T47D (cell line): ENCODE results near the gene SFR1.

Source experiments
- DNase-seq, 2 experiments: peaks; one replicate each; pipeline versions ENCODE4 v3.0.0 to v3.0.0-alpha.2; 2011 to 2012; ENCODE audit warnings: low read depth in 1 of 2, low spot score in 1 of 2
- JUND ChIP-seq: IDR thresholded peaks from 2 replicates; pipeline ENCODE4 v1.6.1; 2012; ENCODE audit warnings: low read depth
- in situ Hi-C: cut with HindIII; loops from 2 replicates; pipeline ENCODE4 v1.10.0; 2016; ENCODE audit warnings: low sequenced_read_pairs, low pct_unique_long_range_greater_than_20kb

The SFR1 gene

GRCh38 chr10:104121485-104122224, at the start of gene SFR1:
TSS of gene SFR1 (plus strand) at chr10:104122171. CDS start at chr10:104122184, 13 bp downstream.
- no peak for TF ChIP-seq JUND
- in situ Hi-C loops: no loop called here
- peak; percentile 73 to 98 for DNase-seq

- in situ Hi-C loops: no loop called here
- no peak for TF ChIP-seq JUND
- no peak for DNase-seq
Observed at GRCh38 chr10:104072786-104073185, 49.2 kb upstream of the SFR1 start.

- in situ Hi-C loops: no loop called here
- no peak for DNase-seq
- TF ChIP-seq JUND: no peak
Observed at GRCh38 chr10:104074505-104074904, 47.5 kb upstream of the SFR1 start.

- in situ Hi-C loops: no loop called here
- DNase-seq: no peak
- no peak for TF ChIP-seq JUND
Observed at GRCh38 chr10:104076743-104077160, 45.2 kb upstream of the SFR1 start.

GRCh38 chr10:104077247-104077646, 44.7 kb upstream of the SFR1 start:
- DNase-seq: no peak
- TF ChIP-seq JUND: no peak
- in situ Hi-C loops: no loop called here

GRCh38 chr10:104077663-104078151, 44.3 kb upstream of the SFR1 start:
- in situ Hi-C loops: no loop called here
- no peak for TF ChIP-seq JUND
- no peak for DNase-seq

- no peak for TF ChIP-seq JUND
- in situ Hi-C loops: no loop called here
- peak in 1 of 2 experiments; percentile 9 for DNase-seq
Observed at GRCh38 chr10:104080762-104081161, 41.2 kb upstream of the SFR1 start.

GRCh38 chr10:104081998-104082397, 40.0 kb upstream of the SFR1 start:
- TF ChIP-seq JUND: no peak
- in situ Hi-C loops: no loop called here
- peak in 1 of 2 experiments; percentile 16 for DNase-seq

- in situ Hi-C loops: no loop called here
- no peak for DNase-seq
- no peak for TF ChIP-seq JUND
Observed at GRCh38 chr10:104084482-104085142, 37.4 kb upstream of the SFR1 start.

- in situ Hi-C loops: no loop called here
- DNase-seq: no peak
- TF ChIP-seq JUND: no peak
Observed at GRCh38 chr10:104085801-104086400, 36.1 kb upstream of the SFR1 start, which contains the start of gene COL17A1. TSS of gene COL17A1 (minus strand) at chr10:104085880. CDS start at chr10:104080673, 5,207 bp downstream.

GRCh38 chr10:104088239-104088638, 33.7 kb upstream of the SFR1 start:
- in situ Hi-C loops: no loop called here
- no peak for DNase-seq
- TF ChIP-seq JUND: no peak

GRCh38 chr10:104089621-104090020, 32.4 kb upstream of the SFR1 start:
- in situ Hi-C loops: no loop called here
- no peak for DNase-seq
- no peak for TF ChIP-seq JUND

- in situ Hi-C loops: no loop called here
- DNase-seq: no peak
- TF ChIP-seq JUND: no peak
Observed at GRCh38 chr10:104090611-104091010, 31.4 kb upstream of the SFR1 start.
